H9 (cell line): ENCODE measurements around the gene CTNNA3. TPM values are rescaled to one million over a fixed set of nuclear protein-coding genes. Genes with fewer than 3 reads are reported as not detected.

Experiments
- DNase-seq: peaks from one replicate; pipeline ENCODE4 v3.0.0-alpha.2; 2017
- H2AFZ ChIP-seq: one replicate; pipeline ENCODE4 v1.6.1; 2013; ENCODE audit warnings: mild to moderate bottlenecking, low read length, control low read depth, moderate library complexity
- H2AK5ac ChIP-seq: 2 replicates; pipeline ENCODE4 v1.6.1; 2013; ENCODE audit warnings: low read length, control low read depth, mixed read lengths; ENCODE audit not compliant: insufficient read length
- H2BK120ac ChIP-seq: one replicate; pipeline ENCODE4 v1.6.1; 2013; ENCODE audit warnings: low read depth, mild to moderate bottlenecking, low read length, control low read depth, inconsistent platforms; ENCODE audit not compliant: poor library complexity, severe bottlenecking
- H2BK12ac ChIP-seq: 2 replicates; pipeline ENCODE4 v1.6.1; 2013; ENCODE audit warnings: low read length, control low read depth, mixed read lengths, low read depth; ENCODE audit not compliant: insufficient read length
- H2BK15ac ChIP-seq: 2 replicates; pipeline ENCODE4 v1.6.1; 2013; ENCODE audit warnings: low read depth, low read length, control low read depth
- H2BK20ac ChIP-seq: one replicate; pipeline ENCODE4 v1.6.1; 2013; ENCODE audit warnings: low read depth, mild to moderate bottlenecking, low read length, control low read depth, inconsistent platforms; ENCODE audit not compliant: poor library complexity, severe bottlenecking
- H2BK5ac ChIP-seq: 2 replicates; pipeline ENCODE4 v1.6.1; 2013; ENCODE audit warnings: low read length, control low read depth, mixed read lengths; ENCODE audit not compliant: insufficient read length
- H3K14ac ChIP-seq: 2 replicates; pipeline ENCODE4 v1.6.1; 2013; ENCODE audit warnings: low read length, control low read depth; ENCODE audit not compliant: insufficient read depth
- H3K18ac ChIP-seq: 2 replicates; pipeline ENCODE4 v1.6.1; 2013; ENCODE audit warnings: low read depth, mild to moderate bottlenecking, mixed read lengths, low read length, control low read depth; ENCODE audit not compliant: insufficient read length
- H3K23ac ChIP-seq: 2 replicates; pipeline ENCODE4 v1.6.1; 2013; ENCODE audit warnings: low read length, control low read depth, mixed read lengths, low read depth; ENCODE audit not compliant: insufficient read length
- H3K23me2 ChIP-seq: 2 replicates; pipeline ENCODE4 v1.6.1; 2013; ENCODE audit warnings: low read depth, mild to moderate bottlenecking, mixed read lengths, low read length, control low read depth; ENCODE audit not compliant: insufficient read length, poor library complexity, severe bottlenecking
- H3K27ac ChIP-seq: 2 replicates; pipeline ENCODE4 v1.5.1; 2013; ENCODE audit warnings: low read length, control low read depth, mixed read lengths, low read depth; ENCODE audit not compliant: insufficient read length
- H3K27me3 ChIP-seq: 2 replicates; pipeline ENCODE4 v1.6.1; 2013; ENCODE audit warnings: low read length, control low read depth, inconsistent platforms; ENCODE audit not compliant: insufficient read depth
- H3K4ac ChIP-seq: 2 replicates; pipeline ENCODE4 v1.6.1; 2013; ENCODE audit warnings: low read depth, mild to moderate bottlenecking, control low read depth, inconsistent platforms, low read length, moderate library complexity
- H3K4me1 ChIP-seq: 2 replicates; pipeline ENCODE4 v1.6.1; 2013; ENCODE audit warnings: low read length, control low read depth, inconsistent platforms; ENCODE audit not compliant: insufficient read depth
- H3K4me2 ChIP-seq: 2 replicates; pipeline ENCODE4 v1.6.1; 2013; ENCODE audit warnings: low read length, control low read depth, mixed read lengths; ENCODE audit not compliant: insufficient read length, insufficient read depth
- H3K56ac ChIP-seq: 2 replicates; pipeline ENCODE4 v1.6.1; 2013; ENCODE audit warnings: low read depth, mild to moderate bottlenecking, mixed read lengths, low read length, control low read depth; ENCODE audit not compliant: insufficient read length
- H3K79me1 ChIP-seq: 2 replicates; pipeline ENCODE4 v1.6.1; 2013; ENCODE audit warnings: low read depth, mild to moderate bottlenecking, moderate library complexity, low read length, control low read depth, inconsistent platforms; ENCODE audit not compliant: insufficient read depth, poor library complexity, severe bottlenecking
- H3K79me2 ChIP-seq: 2 replicates; pipeline ENCODE4 v1.6.1; 2013; ENCODE audit warnings: low read length, control low read depth, inconsistent platforms; ENCODE audit not compliant: insufficient read depth
- H3K9ac ChIP-seq: 2 replicates; pipeline ENCODE4 v1.6.1; 2013; ENCODE audit warnings: low read length, control low read depth, mixed read lengths; ENCODE audit not compliant: insufficient read length; ENCODE audit errors: extremely low read depth
- H3K9me3 ChIP-seq: one replicate; pipeline ENCODE4 v1.6.1; 2013; ENCODE audit warnings: low read depth, low read length, inconsistent platforms; ENCODE audit not compliant: control insufficient read depth
- H3T11ph ChIP-seq: one replicate; pipeline ENCODE4 v1.6.1; 2013; ENCODE audit warnings: mild to moderate bottlenecking, low read length, control low read depth, inconsistent platforms
- H4K20me1 ChIP-seq: one replicate; pipeline ENCODE4 v1.6.1; 2013; ENCODE audit not compliant: control insufficient read depth, insufficient read length, insufficient read depth
- H4K5ac ChIP-seq: 2 replicates; pipeline ENCODE4 v1.6.1; 2013; ENCODE audit warnings: low read depth, mild to moderate bottlenecking, mixed read lengths, low read length, control low read depth; ENCODE audit not compliant: insufficient read length
- H4K8ac ChIP-seq: replicated peaks from 2 replicates; pipeline ENCODE4 v1.6.1; 2013; ENCODE audit warnings: low read length, control low read depth, mixed read lengths, low read depth; ENCODE audit not compliant: insufficient read length
- H4K91ac ChIP-seq: 2 replicates; pipeline ENCODE4 v1.6.1; 2013; ENCODE audit warnings: low read depth, mild to moderate bottlenecking, moderate library complexity, mixed read lengths, low read length, control low read depth; ENCODE audit not compliant: insufficient read length
- H3K27ac Mint-ChIP-seq, 3 experiments: 2 replicates in 2 of 3; 3 replicates in 1 of 3; pipeline ENCODE4 v1.8.0; 2020 to 2021; ENCODE audit warnings: mixed read lengths in 3 of 3, mild to moderate bottlenecking in 1 of 3, moderate library complexity in 1 of 3
- H3K27me3 Mint-ChIP-seq: 2 replicates; pipeline ENCODE4 v1.8.0; 2021; ENCODE audit warnings: low read depth, mild to moderate bottlenecking, moderate library complexity, mixed read lengths
- H3K36me3 Mint-ChIP-seq, 3 experiments: 2 replicates in 2 of 3; 3 replicates in 1 of 3; pipeline ENCODE4 v1.8.0; 2020 to 2021; ENCODE audit warnings: low read depth in 3 of 3, mixed read lengths in 3 of 3; ENCODE audit not compliant: insufficient read depth in 1 of 3
- H3K4me1 Mint-ChIP-seq, 2 experiments: 2 replicates each; pipeline ENCODE4 v1.8.0; 2020; ENCODE audit warnings: mixed read lengths in 2 of 2
- H3K4me3 Mint-ChIP-seq, 2 experiments: 2 replicates in 1 of 2; 3 replicates in 1 of 2; pipeline ENCODE4 v1.8.0; 2020 to 2021; ENCODE audit warnings: mild to moderate bottlenecking in 2 of 2, mixed read lengths in 2 of 2, moderate library complexity in 1 of 2
- H3K9me3 Mint-ChIP-seq, 2 experiments: 2 replicates in 1 of 2; 3 replicates in 1 of 2; pipeline ENCODE4 v1.8.0; 2020; ENCODE audit warnings: mild to moderate bottlenecking in 2 of 2, mixed read lengths in 2 of 2, moderate library complexity in 1 of 2
- CTCF ChIP-seq: fragments of 200-600 bp; sonication (generic); conservative IDR thresholded peaks from 3 replicates; pipeline ENCODE4 v1.8.0; 2021; ENCODE audit warnings: antibody characterized with exemption, mild to moderate bottlenecking
- WGBS: extraction: QIAGEN DNeasy Blood & Tissue Kit; methylation state at CpG from one replicate; pipeline ENCODE4 v1.1.7; 2013; ENCODE audit warnings: missing lambda C conversion rate, low lambda C conversion rate, mixed read lengths; ENCODE audit not compliant: insufficient read length; ENCODE audit errors: extremely low coverage; 5-methylcytosine and 5-hydroxymethylcytosine counted together
- total RNA-seq: library from RNA; stranded (reverse); gene quantifications from 2 replicates; pipeline ENCODE4 v1.2.1, GENCODE V29; 2021

CTNNA3 gene
- total RNA-seq, 1 experiment from 2014 or later = 3.3 TPM

DNA sequence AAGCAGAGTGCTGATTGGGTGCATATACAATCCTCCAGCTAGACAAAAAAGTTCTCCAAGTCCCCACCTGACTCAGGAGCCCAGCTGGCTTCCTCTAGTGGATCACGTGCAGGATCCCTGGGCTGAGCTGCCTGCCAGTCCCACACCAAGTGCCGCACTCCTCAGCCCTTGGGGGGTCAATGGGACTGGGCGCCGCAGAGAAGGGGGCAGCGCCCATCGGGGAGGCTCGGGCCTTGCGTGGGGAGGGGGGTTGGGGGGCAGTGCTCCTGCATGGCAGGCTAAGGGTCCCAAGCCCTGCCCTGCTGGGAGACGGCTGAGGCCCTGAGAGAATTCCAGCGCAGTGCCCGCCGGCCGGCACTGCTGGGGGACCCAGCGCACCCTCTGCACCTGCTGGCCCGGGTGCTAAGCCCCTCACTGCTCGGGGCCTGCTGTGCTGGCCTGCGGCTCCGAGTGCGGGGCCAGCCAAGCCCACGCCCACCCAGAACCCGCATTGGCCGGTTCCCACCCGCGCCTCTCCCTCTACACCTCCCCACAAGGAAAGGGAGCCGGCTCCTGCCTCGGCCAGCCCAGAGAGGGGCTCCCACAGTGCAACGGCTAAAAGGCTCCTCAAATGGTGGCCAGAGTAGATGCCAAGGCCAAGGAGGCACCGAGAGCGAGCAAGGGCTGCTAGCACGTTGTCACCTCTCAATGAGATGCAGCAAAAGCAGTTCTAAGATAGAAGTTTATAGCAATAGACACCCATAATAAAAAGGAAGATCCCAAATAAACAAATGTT lies 1044.5 kb downstream of the CTNNA3 start:
- H3K18ac ChIP-seq = no peak overlapping the region
- Mint-ChIP-seq H3K27me3 (no peaks in the 10 kb centered on the region), H3K4me3 (no peak overlapping the region), H3K4me1 (no peaks in the 10 kb centered on the region), H3K36me3 (peaks cover 9 to 41% (median 27%) of the 10 kb centered on the region in 3 experiments), H3K9me3 (peaks cover 43 to 44% of the 10 kb centered on the region in 2 experiments), H3K27ac (no peak overlapping the region)
- H4K20me1 ChIP-seq = no peaks in the 10 kb centered on the region
- no peaks in the 10 kb centered on the region for H3K27me3 ChIP-seq
- no peaks in the 10 kb centered on the region for H3K79me1 ChIP-seq
- no peak overlapping the region for H2BK12ac ChIP-seq
- no peaks in the 10 kb centered on the region for H3K79me2 ChIP-seq
- H2BK120ac ChIP-seq = no peak overlapping the region
- no CpG with 5 or more reads among the region's 30 CpGs for WGBS
- no peak overlapping the region for H3K23ac ChIP-seq
- H2BK20ac ChIP-seq = no peak overlapping the region
- no peak overlapping the region for H4K91ac ChIP-seq
- no peak overlapping the region for H2BK15ac ChIP-seq
- no peak overlapping the region for H2AFZ ChIP-seq
- no peaks in the 10 kb centered on the region for H3K9me3 ChIP-seq
- no peak overlapping the region for H2BK5ac ChIP-seq
- DNase-seq = no peak
- H3T11ph ChIP-seq = no peak overlapping the region
- no peaks in the 10 kb centered on the region for H3K23me2 ChIP-seq
- H4K5ac ChIP-seq = no peak overlapping the region
- H3K4ac ChIP-seq = no peak overlapping the region
- no peak overlapping the region for H3K9ac ChIP-seq
- no peak overlapping the region for H3K27ac ChIP-seq
- no peak overlapping the region for H3K56ac ChIP-seq
- TF ChIP-seq CTCF = no peak
- H3K14ac ChIP-seq = no peak overlapping the region
- H2AK5ac ChIP-seq = no peak overlapping the region
- no peak overlapping the region for H3K4me2 ChIP-seq
- H3K4me1 ChIP-seq = no peaks in the 10 kb centered on the region
- no peak overlapping the region for H4K8ac ChIP-seq
